MCF 10A (cell line): ENCODE measurements around the gene ATP6V1C2. TPM values are rescaled to one million over a fixed set of nuclear protein-coding genes. Genes with fewer than 3 reads are reported as not detected.

Source experiments
- BruUV-seq: library from RNA; stranded (reverse); fragments of 400-500 nt; replicated peaks from 2 replicates; lab custom pipeline; 2021; lab: Mats Ljungman, UMichigan
- CTCF ChIA-PET: fragments of 300-600 bp; sonication (Branson Sonifier 250); formaldehyde crosslinking; extraction: SDS; loops from one replicate; lab custom pipeline; 2021; ENCODE audit warnings: antibody characterized with exemption, inconsistent platforms; lab: Yijun Ruan, JAX
- POLR2A ChIA-PET: fragments of 300-600, 350-650 bp; sonication (Branson Sonifier 250); formaldehyde crosslinking; extraction: SDS; loops from one replicate; lab custom pipeline; 2020; ENCODE audit warnings: antibody characterized with exemption, inconsistent platforms; lab: Yijun Ruan, JAX
- DNase-seq: peaks from one replicate; pipeline ENCODE4 v3.0.0-alpha.2; 2018; ENCODE audit not compliant: unreplicated experiment
- H3K27ac Mint-ChIP-seq: one replicate; pipeline ENCODE4 v1.8.0; 2022; ENCODE audit warnings: mild to moderate bottlenecking, low read depth, mixed read lengths; ENCODE audit not compliant: unreplicated experiment
- H3K27me3 Mint-ChIP-seq: one replicate; pipeline ENCODE4 v1.8.0; 2022; ENCODE audit warnings: mixed read lengths; ENCODE audit not compliant: insufficient read depth, unreplicated experiment
- H3K36me3 Mint-ChIP-seq: one replicate; pipeline ENCODE4 v1.8.0; 2022; ENCODE audit warnings: mild to moderate bottlenecking, moderate library complexity, mixed read lengths; ENCODE audit not compliant: insufficient read depth, unreplicated experiment
- H3K4me1 Mint-ChIP-seq: one replicate; pipeline ENCODE4 v1.8.0; 2022; ENCODE audit warnings: mixed read lengths; ENCODE audit not compliant: insufficient read depth, unreplicated experiment
- H3K4me3 Mint-ChIP-seq: one replicate; pipeline ENCODE4 v1.8.0; 2022; ENCODE audit warnings: mild to moderate bottlenecking, moderate library complexity, mixed read lengths; ENCODE audit not compliant: unreplicated experiment
- H3K9me3 Mint-ChIP-seq: one replicate; pipeline ENCODE4 v1.8.0; 2022; ENCODE audit warnings: mixed read lengths; ENCODE audit not compliant: unreplicated experiment
- CTCF ChIP-seq: fragments of 200-600 bp; IDR thresholded peaks from one replicate; pipeline ENCODE4 v1.8.0; 2022; ENCODE audit warnings: antibody characterized with exemption, mild to moderate bottlenecking; ENCODE audit not compliant: unreplicated experiment
- intact Hi-C: fragments of 100-400 bp; cut with micrococcal nuclease; formaldehyde crosslinking; loops from 2 replicates; pipeline ENCODE4 v1.14.1; 2022
- total RNA-seq: library from RNA; stranded (reverse); gene quantifications from 2 replicates; pipeline ENCODE4 v1.2.3, GENCODE V29; 2022

ATP6V1C2 gene
- total RNA-seq, 1 experiment from 2014 or later = 0.19 TPM

GRCh38 chr2:10762651-10763460, 41.4 kb downstream of the ATP6V1C2 start:
- no peak for TF ChIP-seq CTCF
- no peak for DNase-seq
- Mint-ChIP-seq H3K4me1 (no peaks in the 10 kb centered on the region), H3K9me3 (no peaks in the 10 kb centered on the region), H3K4me3 (no peak overlapping the region), H3K36me3 (no peaks in the 10 kb centered on the region), H3K27ac (no peak overlapping the region), H3K27me3 (no peaks in the 10 kb centered on the region)
- ChIA-PET CTCF (interaction anchor here (0.7 kb wide), 1 partner anchor 114 kb away, joined by 3 read pairs; no protein-coding TSS in a partner anchor), POLR2A (no interaction called here)
- no TSS peak for BruUV-seq
- intact Hi-C loops = no loop called here

GRCh38 chr2:10763461-10763800, 42.0 kb downstream of the ATP6V1C2 start:
- H3K36me3 Mint-ChIP-seq = no peaks in the 10 kb centered on the region
- intact Hi-C loops = no loop called here
- no peak overlapping the region for H3K4me3 Mint-ChIP-seq
- DNase-seq = no peak
- no peaks in the 10 kb centered on the region for H3K27me3 Mint-ChIP-seq
- BruUV-seq = no TSS peak
- no peaks in the 10 kb centered on the region for H3K4me1 Mint-ChIP-seq
- ChIA-PET POLR2A (no interaction called here), CTCF (interaction anchor here (0.7 kb wide), 1 partner anchor 113 kb away, joined by 3 read pairs; no protein-coding TSS in a partner anchor)
- TF ChIP-seq CTCF = no peak
- no peaks in the 10 kb centered on the region for H3K9me3 Mint-ChIP-seq
- no peak overlapping the region for H3K27ac Mint-ChIP-seq

GRCh38 chr2:10764096-10764785, 42.8 kb downstream of the ATP6V1C2 start:
- intact Hi-C loops = no loop called here
- H3K36me3 Mint-ChIP-seq = no peaks in the 10 kb centered on the region
- CTCF ChIA-PET = interaction anchor here (1.3 kb wide), 1 partner anchor 47 kb away, joined by 3 read pairs; no protein-coding TSS in a partner anchor
- no peaks in the 10 kb centered on the region for H3K4me1 Mint-ChIP-seq
- H3K4me3 Mint-ChIP-seq = no peak overlapping the region
- TF ChIP-seq CTCF = no peak
- no peak overlapping the region for H3K27ac Mint-ChIP-seq
- POLR2A ChIA-PET = interaction anchor here (0.6 kb wide), 1 partner anchor 19 kb away, joined by 3 read pairs; no protein-coding TSS in a partner anchor
- no peak for DNase-seq
- no TSS peak for BruUV-seq
- no peaks in the 10 kb centered on the region for H3K9me3 Mint-ChIP-seq
- H3K27me3 Mint-ChIP-seq = no peaks in the 10 kb centered on the region

DNA sequence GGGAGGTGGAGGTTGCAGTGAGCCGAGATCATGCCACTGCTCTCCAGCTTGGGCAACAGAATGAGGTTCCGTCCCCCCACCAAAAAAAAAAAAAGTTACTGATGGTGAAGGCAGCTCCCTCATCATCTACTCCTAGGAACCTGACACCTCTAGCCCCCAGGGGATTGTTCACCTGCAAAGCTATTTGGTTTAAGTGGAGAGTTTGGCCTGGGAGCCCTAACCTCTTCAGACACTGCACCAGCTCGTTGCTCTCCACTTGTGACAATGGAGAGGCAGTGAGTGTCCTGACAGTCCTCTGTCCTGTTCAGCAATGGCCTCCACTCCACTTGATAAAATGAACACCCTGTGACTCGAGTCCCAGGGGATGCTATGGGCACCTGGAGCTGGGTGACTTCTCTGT, 43.5 kb downstream of the ATP6V1C2 start:
- Mint-ChIP-seq H3K4me1 (no peaks in the 10 kb centered on the region), H3K9me3 (no peaks in the 10 kb centered on the region), H3K36me3 (no peaks in the 10 kb centered on the region), H3K27me3 (no peaks in the 10 kb centered on the region), H3K27ac (no peak overlapping the region), H3K4me3 (no peak overlapping the region)
- CTCF ChIA-PET = interaction anchor here (0.7 to 1.3 kb wide), 2 partner anchors 47 to 386 kb away, joined by 3 read pairs; no protein-coding TSS in a partner anchor
- intact Hi-C loops = no loop called here
- DNase-seq = no peak
- BruUV-seq = no TSS peak
- no peak for TF ChIP-seq CTCF
- POLR2A ChIA-PET = interaction anchor here (0.6 kb wide), 1 partner anchor 19 kb away, joined by 3 read pairs; no protein-coding TSS in a partner anchor
